Activated naive CD4-positive, alpha-beta T cell (primary cell): ENCODE data around the gene ANO6.

Experiments used
- DNase-seq, 4 experiments: peaks; one replicate each; lab custom pipeline; 2025; lab: John Stamatoyannopoulos, UW

ANO6 gene

DNA sequence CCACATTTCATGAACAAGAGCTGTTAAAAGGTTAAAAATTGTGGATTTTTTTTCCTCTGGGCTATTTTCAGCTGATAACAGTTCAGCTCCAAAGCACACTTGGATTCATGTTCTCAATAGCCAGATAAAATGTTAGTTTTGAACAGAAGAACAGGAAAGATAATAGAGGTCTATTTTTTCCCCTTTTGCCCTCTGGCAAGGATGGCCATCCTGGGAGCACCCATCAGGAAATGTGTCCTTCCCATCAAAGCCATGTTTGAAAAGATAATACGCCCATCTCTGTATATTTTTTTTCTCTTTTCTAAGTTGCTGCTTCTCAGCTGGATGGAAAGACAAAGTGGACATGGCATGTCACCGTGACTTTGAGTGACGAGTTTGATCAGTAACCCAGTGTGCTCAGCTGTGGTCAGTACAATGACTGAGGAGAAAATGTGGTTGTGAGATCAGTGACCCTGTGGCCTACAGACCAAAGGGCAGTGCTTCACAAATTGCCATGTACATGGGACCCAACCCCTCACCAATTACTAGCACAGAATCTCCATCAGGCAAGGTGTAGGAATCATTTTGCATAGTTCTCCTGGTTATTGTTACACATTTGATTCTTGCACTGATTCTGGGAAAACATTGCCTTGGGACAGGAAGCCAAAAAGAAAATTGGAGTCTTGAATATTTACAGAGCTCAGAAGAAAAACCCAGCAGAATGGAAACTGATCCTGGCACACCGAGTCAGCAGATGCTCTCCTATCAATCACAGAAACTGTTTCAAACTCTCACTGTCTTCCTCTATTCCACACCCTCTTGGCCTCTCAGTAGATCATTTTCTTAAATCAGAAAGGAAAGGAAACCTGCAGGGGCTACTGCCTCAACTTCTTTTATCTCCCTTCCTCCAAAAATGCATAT, 64.3 kb downstream of the ANO6 start:
- no peak for DNase-seq

- no peak for DNase-seq
Observed at GRCh38 chr12:45281994-45282393, 66.1 kb downstream of the ANO6 start.

DNA sequence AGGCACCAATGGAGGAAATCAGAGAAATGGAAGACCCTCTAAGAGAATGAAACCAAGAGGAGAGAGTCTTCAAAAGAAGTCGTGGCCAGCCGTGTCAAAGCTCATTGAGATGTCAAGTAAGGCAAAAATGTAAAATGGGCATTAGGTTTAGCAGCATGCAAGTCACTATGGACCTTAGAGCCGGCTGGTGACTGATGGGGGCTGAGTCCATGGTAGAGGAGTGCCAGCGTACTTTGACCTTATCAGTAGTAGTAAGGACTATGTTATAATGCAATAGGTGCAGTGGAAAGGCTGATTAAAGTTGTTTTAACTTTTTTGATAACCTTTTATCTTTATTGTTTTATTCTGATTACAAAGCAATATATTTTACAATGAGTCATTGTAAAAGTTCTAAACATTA, 66.5 kb downstream of the ANO6 start:
- DNase-seq, result no peak

DNA sequence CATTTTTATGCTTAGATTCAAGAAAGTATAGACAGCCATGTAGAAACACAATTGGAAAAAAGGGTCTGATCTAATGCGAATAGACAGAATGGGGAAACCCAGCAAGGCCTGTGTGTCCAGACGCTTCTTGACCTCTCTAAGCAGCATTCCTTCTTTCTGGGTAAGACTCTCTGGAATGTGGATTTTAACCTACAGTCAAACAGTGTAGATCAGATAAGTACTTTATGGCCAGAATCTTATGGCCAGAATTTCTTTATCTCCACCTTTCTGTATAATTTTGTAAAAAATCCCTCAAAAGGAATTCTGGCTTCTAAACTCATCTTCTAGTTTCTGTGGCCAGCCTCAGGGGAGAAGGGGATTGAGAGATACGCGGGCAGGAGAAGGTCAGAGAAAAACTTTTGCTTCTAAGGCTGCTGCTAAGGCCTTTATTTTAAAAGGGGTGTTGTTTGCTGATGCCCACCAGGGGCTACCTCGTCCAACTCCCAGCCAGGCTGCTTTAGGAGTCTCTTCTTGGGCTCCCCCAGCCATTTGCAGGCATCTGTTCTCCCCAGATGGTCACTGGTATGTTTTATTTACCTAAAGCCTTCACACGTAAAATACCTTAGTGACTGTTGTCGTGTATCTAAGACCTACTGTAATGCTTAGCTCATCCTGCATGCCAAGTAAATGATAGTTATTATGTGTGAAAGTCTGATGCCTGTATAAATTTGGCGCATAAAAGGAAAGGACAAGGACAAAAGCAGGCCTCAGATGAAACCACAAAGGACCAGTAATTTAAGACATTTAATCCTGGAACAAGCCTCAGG, 68.4 kb downstream of the ANO6 start:
- no peak for DNase-seq

- DNase-seq, result no peak
Observed at GRCh38 chr12:45285717-45286116, 69.8 kb downstream of the ANO6 start.

- no peak for DNase-seq
Observed at GRCh38 chr12:45286621-45287020, 70.7 kb downstream of the ANO6 start.

DNA sequence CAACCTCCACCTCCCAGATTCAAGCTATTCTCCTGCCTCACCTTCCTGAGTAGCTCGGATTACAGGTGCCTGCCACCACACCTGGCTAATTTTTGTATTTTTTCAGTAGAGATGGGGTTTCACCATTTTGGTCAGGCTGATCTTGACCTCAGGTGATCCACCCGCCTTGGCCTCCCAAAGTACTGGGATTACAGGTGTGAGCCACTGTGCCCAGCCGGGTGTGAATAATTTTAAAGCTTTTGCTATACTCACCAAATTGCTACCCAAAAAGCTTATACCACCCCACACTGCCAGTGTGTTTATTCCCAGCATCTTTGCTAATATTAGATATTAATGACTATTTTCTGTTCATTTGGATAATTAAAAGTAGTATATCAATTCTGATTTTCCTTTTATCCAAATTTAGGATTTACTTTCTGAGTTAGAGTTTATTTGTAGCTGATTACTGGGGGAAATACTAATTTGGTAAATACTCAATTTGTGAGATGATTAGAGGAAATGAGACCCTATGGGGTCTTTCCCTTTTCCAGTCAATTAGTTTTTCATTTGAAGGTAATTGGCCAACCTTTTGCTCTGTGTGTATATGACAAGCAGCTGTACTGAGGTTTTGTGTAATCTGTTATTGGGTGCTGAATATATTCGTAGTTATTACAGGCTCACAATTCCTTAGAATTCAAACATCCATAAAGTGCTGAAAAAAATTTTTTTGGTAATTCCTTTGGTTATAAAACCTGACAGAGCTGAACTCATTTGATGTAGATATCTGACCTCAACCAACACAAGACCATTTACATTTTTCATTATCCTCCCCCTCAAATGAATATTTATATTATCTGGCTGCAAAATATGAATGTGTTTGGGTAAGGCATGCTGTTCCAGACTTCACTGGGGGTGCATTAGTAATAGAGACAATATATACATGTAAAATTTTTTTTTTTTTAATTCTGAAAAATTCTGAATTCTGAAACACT, 73.6 kb downstream of the ANO6 start:
- no peak for DNase-seq

DNA sequence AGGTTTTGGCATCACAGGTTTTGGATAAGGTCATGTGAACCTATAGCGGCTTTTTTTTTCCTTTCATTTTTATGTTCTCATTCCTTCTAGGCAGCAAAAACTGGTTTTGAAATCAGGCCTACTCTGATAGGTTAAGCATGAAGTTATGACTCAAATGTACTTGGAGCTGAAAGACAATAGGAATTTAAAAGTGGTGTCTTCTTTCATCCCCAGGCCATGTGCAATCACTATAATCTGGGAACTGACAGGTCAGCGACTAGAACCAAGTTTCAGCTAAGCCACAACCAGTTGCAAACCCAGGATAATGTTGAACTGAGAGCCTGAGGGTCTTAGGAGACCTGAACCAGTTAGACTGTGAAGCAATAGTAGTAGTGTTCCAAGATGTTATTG, 74.3 kb downstream of the ANO6 start:
- no peak for DNase-seq

DNA sequence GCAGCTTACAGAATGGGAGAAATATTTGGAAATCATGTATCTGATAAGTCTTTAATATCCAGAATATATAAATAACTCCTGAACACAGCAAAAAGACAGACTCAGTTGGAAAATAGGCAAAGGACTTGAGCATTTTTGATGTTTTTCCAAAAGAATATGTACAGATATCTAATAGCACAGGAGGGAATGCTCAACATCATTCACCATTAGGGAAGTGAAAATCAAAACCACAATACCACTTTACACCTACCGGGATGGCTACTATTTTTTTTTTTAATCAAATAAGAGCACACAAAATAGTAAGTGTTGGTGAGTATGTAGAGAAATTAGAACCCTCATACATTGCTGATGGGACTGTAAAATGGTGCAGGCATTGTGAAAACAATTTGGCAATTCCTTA, 75.6 kb downstream of the ANO6 start:
- no peak for DNase-seq

GRCh38 chr12:45292486-45293195, 76.7 kb downstream of the ANO6 start:
- DNase-seq, result no peak

DNA sequence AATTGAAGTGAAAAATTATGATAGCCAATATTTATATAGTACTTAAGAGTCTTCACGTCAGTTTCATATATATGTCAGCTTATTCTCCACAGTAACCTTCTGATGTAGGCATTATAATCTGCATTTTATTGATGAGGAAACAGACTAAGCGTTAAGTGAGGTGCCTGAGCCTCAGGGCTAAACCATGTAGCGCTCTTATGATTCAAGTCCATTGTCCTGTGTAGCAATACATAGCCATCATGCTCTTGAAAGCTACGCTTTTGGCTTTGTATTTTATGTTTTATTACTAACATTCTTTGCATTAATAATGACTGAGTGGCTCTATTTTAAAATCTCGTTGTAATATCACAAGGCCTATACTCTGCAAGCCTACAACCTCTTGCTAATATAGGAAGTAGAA, 79.0 kb downstream of the ANO6 start:
- DNase-seq, result no peak

DNA sequence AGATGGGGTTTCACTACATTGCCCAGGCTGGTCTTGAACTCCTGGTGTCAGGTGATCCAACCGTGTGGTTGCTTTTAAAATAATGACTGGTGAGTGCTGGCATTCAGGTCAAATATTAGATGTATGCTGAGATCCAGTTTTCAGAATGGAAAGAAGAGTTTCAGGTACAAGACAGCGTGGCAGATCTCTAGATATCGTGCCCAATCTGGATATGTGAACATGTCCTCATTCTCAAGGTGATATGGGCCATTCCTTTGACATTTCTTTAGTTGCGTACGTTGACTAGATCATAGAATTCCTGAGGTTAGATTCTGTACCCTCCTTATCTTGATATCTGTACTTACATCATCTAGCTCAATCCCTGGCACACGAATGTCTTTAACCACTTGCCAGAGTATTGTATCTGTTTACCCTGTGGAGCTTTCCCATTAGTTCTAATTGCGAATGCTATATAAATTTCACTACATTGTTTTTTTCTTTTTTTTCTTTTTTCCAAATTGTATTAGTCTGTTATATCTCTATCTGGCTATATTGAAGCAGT, 80.2 kb downstream of the ANO6 start:
- no peak for DNase-seq

GRCh38 chr12:45298047-45298446, 82.2 kb downstream of the ANO6 start:
- DNase-seq, result no peak

- no peak for DNase-seq
Observed at GRCh38 chr12:45298721-45299692, 83.1 kb downstream of the ANO6 start.

DNA sequence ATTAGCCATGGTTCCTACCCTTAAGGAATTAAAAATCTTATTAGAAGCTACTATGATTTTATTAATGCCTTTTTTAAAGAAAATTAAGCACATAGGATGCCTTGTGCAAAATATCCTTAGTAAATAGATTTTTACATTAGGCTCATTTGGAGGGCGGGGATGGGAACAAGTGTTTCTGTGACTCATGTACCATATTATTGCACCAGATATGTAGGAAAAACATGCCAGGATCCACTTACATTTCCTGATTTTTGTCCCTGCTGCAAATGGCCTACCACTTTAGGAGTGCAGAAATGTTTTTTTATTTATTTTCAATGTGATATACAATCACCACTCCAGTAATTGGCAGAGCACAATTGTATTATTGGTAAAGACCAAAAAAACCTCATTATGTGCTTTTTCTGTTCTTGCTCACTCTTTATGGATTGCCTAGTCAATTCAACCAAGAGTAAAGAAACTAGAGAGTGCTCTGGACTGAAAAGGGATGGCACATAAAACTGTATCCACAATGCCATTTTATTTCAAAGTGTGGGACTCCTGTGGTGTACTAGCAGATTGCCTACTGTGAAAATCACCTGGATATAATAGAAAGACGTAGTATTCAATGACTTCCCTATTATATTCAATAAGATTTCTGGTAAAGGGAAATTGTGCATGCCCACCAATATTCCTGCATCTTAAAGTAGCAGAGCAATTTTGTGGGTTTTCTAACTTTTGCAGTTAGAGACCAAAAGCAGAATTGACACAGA, 86.9 kb downstream of the ANO6 start:
- DNase-seq, result no peak

- DNase-seq, result no peak
Observed at GRCh38 chr12:45303945-45304344, 88.0 kb downstream of the ANO6 start.

DNA sequence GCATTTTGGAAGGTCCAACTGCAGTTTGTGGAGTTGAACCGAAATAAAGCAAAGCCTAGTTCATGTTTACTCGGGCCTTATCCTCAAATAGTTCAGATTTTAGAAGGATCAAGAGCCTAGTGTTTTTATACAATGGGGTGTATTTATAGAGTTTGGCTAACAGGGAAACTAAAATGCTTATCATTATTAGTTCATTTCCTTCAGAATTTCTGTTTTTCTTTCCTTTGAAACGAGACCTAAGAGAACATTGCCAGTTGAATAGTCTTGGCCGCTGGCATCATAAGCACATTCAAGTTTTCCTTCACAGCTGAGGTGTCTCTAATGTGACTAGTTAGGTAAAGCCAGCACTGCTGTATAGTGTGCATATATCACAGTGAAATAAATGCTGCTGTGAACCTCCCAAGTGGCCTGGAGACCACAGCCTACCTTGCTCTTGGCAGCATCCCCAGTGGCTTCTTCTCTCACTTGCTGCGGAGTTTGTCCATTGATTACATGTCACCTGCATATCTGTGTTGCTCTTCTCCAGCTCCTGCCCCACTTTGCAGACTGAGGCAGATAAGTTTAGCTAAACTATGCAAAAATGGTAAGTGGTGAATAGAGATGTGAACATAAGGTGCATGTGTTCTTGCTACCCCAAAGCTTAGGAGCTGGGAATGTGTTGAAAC, 88.8 kb downstream of the ANO6 start:
- no peak for DNase-seq

GRCh38 chr12:45305907-45306306, 90.0 kb downstream of the ANO6 start:
- no peak for DNase-seq
